BLaER1 treated with 17β-estradiol and CSF1 and Interleukin-3, amounts not matched to agents 10 nM and 100 nM (cell line): Measurements from ENCODE around the gene SIRPB2.
A peak's percentile ranks its signal among the peaks of the same experiment; 100 is the strongest.

Experiments
- H3K27ac ChIP-seq, 11 experiments: shearing (Covaris generic); formaldehyde crosslinking; 2 replicates each; pipeline ENCODE4 v1.8.1; 2022
- H3K27me3 ChIP-seq, 11 experiments: shearing (Covaris generic); formaldehyde crosslinking; 2 replicates each; pipeline ENCODE4 v1.8.1; 2022
- H3K36me3 ChIP-seq, 11 experiments: shearing (Covaris generic); formaldehyde crosslinking; 2 replicates each; pipeline ENCODE4 v1.8.1; 2022
- H3K4me1 ChIP-seq, 10 experiments: shearing (Covaris generic); formaldehyde crosslinking; 2 replicates each; pipeline ENCODE4 v1.8.1; 2022
- H3K4me2 ChIP-seq, 11 experiments: shearing (Covaris generic); formaldehyde crosslinking; 2 replicates each; pipeline ENCODE4 v1.8.1; 2022
- H3K4me3 ChIP-seq, 10 experiments: shearing (Covaris generic); formaldehyde crosslinking; 2 replicates each; pipeline ENCODE4 v1.8.1; 2022
- H3K9ac ChIP-seq, 11 experiments: shearing (Covaris generic); formaldehyde crosslinking; 2 replicates each; pipeline ENCODE4 v1.8.1; 2022
- H3K9me3 ChIP-seq, 11 experiments: shearing (Covaris generic); formaldehyde crosslinking; replicated peaks in 1 of 11; 2 replicates each; pipeline ENCODE4 v1.8.1; 2022
- H4K20me1 ChIP-seq, 11 experiments: shearing (Covaris generic); formaldehyde crosslinking; 2 replicates each; pipeline ENCODE4 v1.8.1; 2022
- Cebpa-rat ChIP-seq, 11 experiments: shearing (Covaris generic); IDR thresholded peaks; 2 replicates each; pipeline ENCODE4 v1.8.1; 2022

Gene SIRPB2

DNA sequence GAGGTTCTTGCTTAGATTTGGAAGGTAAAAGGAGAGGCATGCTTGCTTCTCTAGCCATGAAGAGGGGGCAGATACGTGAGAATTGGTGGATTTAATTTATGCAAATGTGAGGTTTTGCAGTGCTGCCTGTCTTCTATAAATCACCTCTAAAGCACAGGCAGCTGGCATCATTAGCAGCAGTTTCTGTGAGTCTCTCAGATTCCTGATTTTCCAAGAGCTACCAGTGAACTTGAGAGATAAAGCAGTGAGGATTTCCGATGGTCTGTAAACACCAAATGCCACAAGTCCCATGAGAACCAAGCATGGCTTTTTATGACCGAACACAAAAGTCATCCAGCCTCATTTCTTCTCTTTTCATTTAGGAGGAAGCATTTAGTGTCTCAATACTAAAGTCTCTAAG is 3.2 kb upstream of the SIRPB2 start:
- H3K9ac ChIP-seq, result 0 out of 22 replicates have a peak overlapping the region, but pooled peaks of 1 of the 11 experiments have one; percentile 2
- peak overlapping the region; percentile 53 to 97 (median 89) for H3K4me2 ChIP-seq
- H3K36me3 ChIP-seq, result no peaks in the 10 kb centered on the region
- H3K9me3 ChIP-seq, result peaks cover 0 to 24% (median 6%) of the 10 kb centered on the region in 11 experiments; a peak in 13 of 22 replicates
- peaks cover 0 to 32% (median 0%) of the 10 kb centered on the region in 11 experiments; a peak in 4 of 22 replicates for H3K27me3 ChIP-seq
- no peak overlapping the region for H3K4me3 ChIP-seq
- no peaks in the 10 kb centered on the region for H4K20me1 ChIP-seq
- TF ChIP-seq Cebpa-rat (IDR thresholded peaks at IDR 0.05), result no peak
- peaks cover 43 to 61% (median 59%) of the 10 kb centered on the region in 10 experiments for H3K4me1 ChIP-seq
- H3K27ac ChIP-seq, result peak overlapping the region in 6 of 11 experiments; percentile 18 to 95 (median 92); a peak in 6 of 22 replicates

DNA sequence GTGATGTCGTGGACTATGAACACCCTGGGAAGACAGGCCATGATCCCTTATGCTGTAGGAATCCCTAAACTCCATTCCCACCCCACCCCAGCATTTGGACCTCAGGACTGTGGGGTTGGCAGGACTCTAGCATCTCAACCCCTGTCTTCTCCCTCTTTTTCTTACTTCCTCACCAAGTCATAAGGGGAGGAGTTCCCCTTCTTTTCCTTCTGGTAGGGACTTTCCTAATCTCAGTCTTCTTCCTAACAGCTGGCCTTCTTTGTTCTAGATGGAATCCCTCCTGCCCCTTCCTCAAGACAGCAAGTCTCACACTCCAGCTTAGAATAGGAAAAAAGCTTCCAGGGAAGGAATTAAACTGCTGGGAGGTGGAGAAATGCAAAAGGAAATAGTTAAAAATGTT is 2.3 kb upstream of the SIRPB2 start:
- Histone ChIP-seq H3K9me3 (peaks cover 2 to 25% (median 8%) of the 10 kb centered on the region in 11 experiments; a peak in 16 of 22 replicates), H3K27me3 (peaks cover 0 to 23% (median 0%) of the 10 kb centered on the region in 11 experiments; a peak in 4 of 22 replicates), H4K20me1 (no peaks in the 10 kb centered on the region), H3K4me1 (peaks cover 43 to 70% (median 65%) of the 10 kb centered on the region in 10 experiments), H3K36me3 (peaks cover 0 to 4% (median 0%) of the 10 kb centered on the region in 11 experiments; a peak in 3 of 22 replicates), H3K27ac (peak overlapping the region; percentile 38 to 96 (median 91); a peak in 19 of 22 replicates), H3K4me3 (0 out of 20 replicates have a peak overlapping the region, but pooled peaks of 1 of the 10 experiments have one; percentile 2), H3K4me2 (peak overlapping the region; percentile 53 to 97 (median 89)), H3K9ac (no peak overlapping the region; a peak in 1 of 22 replicates)
- TF ChIP-seq Cebpa-rat (IDR thresholded peaks at IDR 0.05), result no peak

DNA sequence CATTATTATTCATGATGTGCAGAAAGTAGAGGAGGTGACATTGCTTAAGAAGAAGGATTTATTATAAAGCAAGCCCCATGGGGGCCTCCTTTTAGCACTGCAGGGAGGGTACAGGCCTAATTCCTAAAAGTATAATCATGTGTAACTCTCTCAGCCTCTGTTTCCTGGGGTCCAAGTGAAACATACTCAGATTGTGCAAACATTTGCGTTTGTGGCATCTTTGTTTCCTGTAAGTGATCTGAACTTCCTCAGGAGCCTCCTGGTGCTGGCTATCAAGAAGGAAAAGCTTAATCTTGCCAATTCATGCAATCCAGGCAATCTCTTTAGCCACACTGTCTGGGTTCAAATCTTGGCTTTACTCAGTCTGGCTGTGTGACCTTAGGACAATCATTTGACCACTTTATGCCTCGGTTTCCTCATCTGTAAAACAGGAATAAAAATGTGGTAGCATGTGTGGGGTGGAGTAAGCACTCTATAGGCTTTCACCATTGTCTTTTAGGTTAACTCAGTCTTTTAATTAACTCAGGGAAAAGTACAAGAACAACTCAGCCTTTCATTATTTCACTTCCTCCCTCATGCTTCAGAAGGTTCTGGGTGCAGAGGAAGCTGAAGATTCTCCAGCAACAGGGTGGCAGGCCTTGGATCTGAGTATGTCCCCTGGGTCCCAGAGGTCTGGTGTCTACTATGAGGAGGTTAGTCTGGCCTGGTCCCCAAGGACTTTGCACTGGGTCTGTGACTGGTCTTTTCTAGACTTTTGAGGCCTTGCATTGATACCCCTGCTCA is 831 bp upstream of the SIRPB2 start:
- Histone ChIP-seq H3K4me1 (peaks cover 43 to 84% (median 66%) of the 10 kb centered on the region in 10 experiments), H3K27ac (peak overlapping the region; percentile 83 to 96 (median 91)), H4K20me1 (peaks cover 0 to 5% (median 0%) of the 10 kb centered on the region in 11 experiments; a peak in 2 of 22 replicates), H3K9ac (peak overlapping the region; percentile 64 to 91 (median 79)), H3K27me3 (peaks cover 0 to 19% (median 0%) of the 10 kb centered on the region in 11 experiments; a peak in 4 of 22 replicates), H3K36me3 (peaks cover 0 to 14% (median 0%) of the 10 kb centered on the region in 11 experiments; a peak in 6 of 22 replicates), H3K4me3 (peak overlapping the region in 7 of 10 experiments; percentile 32 to 65 (median 54); a peak in 8 of 20 replicates), H3K9me3 (peaks cover 6 to 22% (median 8%) of the 10 kb centered on the region in 11 experiments; a peak in 15 of 22 replicates), H3K4me2 (peak overlapping the region; percentile 56 to 97 (median 89))
- TF ChIP-seq Cebpa-rat (IDR thresholded peaks at IDR 0.05), result peak in 9 of 11 experiments; percentile 6 to 80 (median 75); a peak in 17 of 22 replicates

DNA sequence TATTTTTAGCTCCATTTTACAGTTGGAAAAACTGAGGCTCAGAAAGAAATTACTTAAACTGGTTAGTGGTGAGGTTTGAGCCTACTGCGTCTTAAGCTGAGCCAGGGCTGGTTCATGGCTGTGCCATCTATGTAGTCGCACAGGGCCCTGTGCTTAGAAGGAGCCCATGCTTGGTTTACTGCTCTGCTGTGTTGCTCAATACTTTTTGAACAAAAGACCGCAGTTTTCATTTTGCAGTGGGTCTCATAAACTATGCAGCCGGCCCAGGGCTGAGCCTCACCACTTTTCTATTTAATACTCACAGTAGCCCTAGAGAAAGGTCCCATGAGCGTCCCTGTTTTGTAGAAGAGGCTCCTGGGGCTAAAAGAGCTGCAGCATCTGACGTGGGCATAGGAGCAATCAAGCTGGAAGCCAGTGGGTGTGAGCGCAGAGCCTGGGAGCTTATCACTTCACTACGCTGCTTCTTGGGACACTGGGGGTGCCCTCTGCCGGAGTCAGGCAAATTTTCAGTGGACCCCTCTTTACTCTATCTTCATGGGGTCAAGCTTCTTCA is 501 bp downstream of the SIRPB2 start:
- Histone ChIP-seq H3K4me1 (peaks cover 43 to 97% (median 66%) of the 10 kb centered on the region in 10 experiments), H3K4me3 (peak overlapping the region in 9 of 10 experiments; percentile 30 to 65 (median 52); a peak in 15 of 20 replicates), H4K20me1 (peaks cover 0 to 17% (median 0%) of the 10 kb centered on the region in 11 experiments; a peak in 2 of 22 replicates), H3K27ac (peak overlapping the region; percentile 83 to 96 (median 91)), H3K36me3 (peaks cover 0 to 14% (median 0%) of the 10 kb centered on the region in 11 experiments; a peak in 6 of 22 replicates), H3K9ac (peak overlapping the region; percentile 64 to 91 (median 79)), H3K27me3 (peaks cover 0 to 8% (median 0%) of the 10 kb centered on the region in 11 experiments; a peak in 3 of 22 replicates), H3K4me2 (peak overlapping the region; percentile 56 to 97 (median 89)), H3K9me3 (peaks cover 5 to 21% (median 7%) of the 10 kb centered on the region in 11 experiments; a peak in 15 of 22 replicates)
- TF ChIP-seq Cebpa-rat (IDR thresholded peaks at IDR 0.05), result 0 out of 22 replicates have a peak, but pooled peaks of 1 of the 11 experiments have one; percentile 24

DNA sequence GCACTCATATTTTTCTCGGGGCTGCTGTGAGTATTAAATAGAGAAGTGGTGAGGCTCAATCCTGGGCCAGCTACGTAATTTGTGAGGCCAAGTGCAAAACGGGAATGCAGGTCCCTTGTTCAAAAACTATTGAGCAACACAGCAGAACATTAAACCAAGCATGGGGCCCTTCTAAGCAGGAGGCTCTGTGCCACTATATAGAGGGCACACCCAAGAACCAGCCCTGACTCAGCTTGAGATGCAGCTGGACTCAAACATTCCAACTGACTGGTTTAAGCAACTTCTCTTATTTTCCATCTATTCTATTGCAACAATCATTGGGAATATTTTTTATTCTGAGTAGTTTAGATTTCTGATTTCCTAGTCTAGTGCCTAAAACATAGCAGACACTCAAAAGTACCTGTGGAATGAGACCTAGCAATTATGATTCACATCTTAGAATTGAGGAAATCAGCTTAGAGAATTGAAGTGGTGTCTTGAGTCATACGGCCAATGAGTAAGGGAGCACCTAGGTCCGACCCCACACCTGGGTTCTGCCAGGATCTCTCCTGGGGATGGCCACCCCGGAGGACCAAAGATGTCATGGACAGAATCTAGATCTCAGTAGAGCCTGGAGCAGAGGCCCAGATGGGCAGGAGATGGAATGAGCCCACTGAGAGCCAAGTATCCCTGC is 1.3 kb downstream of the SIRPB2 start:
- peaks cover 0 to under 1% (median 0%) of the 10 kb centered on the region in 11 experiments; a peak in 1 of 22 replicates for H3K27me3 ChIP-seq
- peak in 6 of 11 experiments; percentile 8 to 73 (median 60); a peak in 8 of 22 replicates for TF ChIP-seq Cebpa-rat (IDR thresholded peaks at IDR 0.05)
- peaks cover 0 to 25% (median 0%) of the 10 kb centered on the region in 11 experiments; a peak in 2 of 22 replicates for H4K20me1 ChIP-seq
- H3K9me3 ChIP-seq, result peaks cover 5 to 21% (median 7%) of the 10 kb centered on the region in 11 experiments; a peak in 15 of 22 replicates
- peaks cover 40 to 97% (median 61%) of the 10 kb centered on the region in 10 experiments for H3K4me1 ChIP-seq
- H3K36me3 ChIP-seq, result peaks cover 0 to 14% (median 0%) of the 10 kb centered on the region in 11 experiments; a peak in 6 of 22 replicates
- peak overlapping the region in 10 of 11 experiments; percentile 71 to 97 (median 90); a peak in 19 of 22 replicates for H3K4me2 ChIP-seq
- H3K4me3 ChIP-seq, result peak overlapping the region in 7 of 10 experiments; percentile 34 to 65 (median 54); a peak in 13 of 20 replicates
- H3K9ac ChIP-seq, result peak overlapping the region in 9 of 11 experiments; percentile 70 to 91 (median 83); a peak in 16 of 22 replicates
- H3K27ac ChIP-seq, result peak overlapping the region; percentile 83 to 96 (median 91)

DNA sequence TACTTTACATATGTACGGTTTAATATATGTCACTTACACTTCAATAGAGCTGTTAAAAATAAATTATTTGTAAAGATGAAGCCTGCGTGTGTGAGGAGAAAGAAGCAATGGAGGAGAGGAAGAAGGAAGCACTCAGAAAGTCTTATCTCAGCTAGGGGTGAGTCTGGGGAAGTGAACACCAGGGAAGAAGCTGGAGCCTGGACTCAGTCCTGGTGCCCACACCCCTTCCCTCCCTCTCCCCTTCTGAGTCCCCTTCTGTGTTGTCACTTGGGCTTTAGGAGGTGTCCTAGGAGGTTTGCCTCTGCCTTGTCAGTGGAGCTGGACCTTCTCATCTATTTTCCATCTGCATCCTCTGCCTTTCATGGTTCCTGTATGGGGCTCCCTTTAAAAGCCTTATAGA is 1.9 kb downstream of the SIRPB2 start:
- H3K4me2 ChIP-seq, result peak overlapping the region in 9 of 11 experiments; percentile 82 to 97 (median 91); a peak in 16 of 22 replicates
- no peaks in the 10 kb centered on the region for H3K27me3 ChIP-seq
- peak overlapping the region; percentile 83 to 96 (median 91); a peak in 20 of 22 replicates for H3K27ac ChIP-seq
- H3K9me3 ChIP-seq, result peaks cover 5 to 21% (median 7%) of the 10 kb centered on the region in 11 experiments; a peak in 15 of 22 replicates
- TF ChIP-seq Cebpa-rat (IDR thresholded peaks at IDR 0.05), result no peak
- H4K20me1 ChIP-seq, result peaks cover 0 to 31% (median 0%) of the 10 kb centered on the region in 11 experiments; a peak in 2 of 22 replicates
- peak overlapping the region in 8 of 11 experiments; percentile 26 to 91 (median 84); a peak in 15 of 22 replicates for H3K9ac ChIP-seq
- H3K36me3 ChIP-seq, result peaks cover 0 to 14% (median 0%) of the 10 kb centered on the region in 11 experiments; a peak in 6 of 22 replicates
- H3K4me3 ChIP-seq, result peak overlapping the region in 7 of 10 experiments; percentile 34 to 65 (median 54); a peak in 13 of 20 replicates
- peaks cover 39 to 97% (median 60%) of the 10 kb centered on the region in 10 experiments for H3K4me1 ChIP-seq

DNA sequence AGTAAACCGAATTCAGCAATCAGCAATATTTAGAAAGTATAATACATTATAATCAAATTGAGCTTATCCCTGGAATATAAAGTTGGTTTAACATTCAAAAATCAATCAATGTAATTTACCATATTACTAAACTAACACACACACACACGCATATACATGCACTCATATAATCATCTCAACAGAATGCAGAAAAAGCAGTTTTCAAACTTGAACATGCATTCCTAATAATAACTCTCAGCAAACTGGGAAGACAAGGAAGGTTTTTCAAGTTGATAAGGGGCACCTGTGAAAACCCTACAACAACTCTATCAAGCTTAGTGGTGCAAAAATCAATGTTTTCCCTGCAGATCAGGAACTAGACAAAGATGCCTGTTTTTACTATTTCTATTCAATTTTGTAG is 4.7 kb downstream of the SIRPB2 start:
- H3K4me1 ChIP-seq, result peaks cover 12 to 95% (median 37%) of the 10 kb centered on the region in 10 experiments
- H3K36me3 ChIP-seq, result peaks cover 0 to 35% (median 0%) of the 10 kb centered on the region in 11 experiments; a peak in 8 of 22 replicates
- H3K9me3 ChIP-seq, result peaks cover 0 to 9% (median 6%) of the 10 kb centered on the region in 11 experiments; a peak in 13 of 22 replicates
- peak overlapping the region in 2 of 10 experiments; percentile 16 to 57; a peak in 2 of 20 replicates for H3K4me3 ChIP-seq
- H3K4me2 ChIP-seq, result peak overlapping the region in 4 of 11 experiments; percentile 30 to 93 (median 92); a peak in 8 of 22 replicates
- H3K27ac ChIP-seq, result no peak overlapping the region
- no peak overlapping the region for H3K9ac ChIP-seq
- no peak for TF ChIP-seq Cebpa-rat (IDR thresholded peaks at IDR 0.05)
- H4K20me1 ChIP-seq, result peaks cover 0 to 57% (median 0%) of the 10 kb centered on the region in 11 experiments; a peak in 3 of 22 replicates
- H3K27me3 ChIP-seq, result no peaks in the 10 kb centered on the region
